H1 (cell line): Measurements from ENCODE around the gene COL4A4. TPM values are rescaled to one million over a fixed set of nuclear protein-coding genes. Genes with fewer than 3 reads are reported as not detected.

Source experiments
- CTCF ChIA-PET: fragments of 300-600 bp; sonication (Branson Sonifier 250); formaldehyde crosslinking; loops from one replicate; lab custom pipeline; 2021; ENCODE audit not compliant: partially characterized antibody; lab: Charles Lee
- POLR2A ChIA-PET: fragments of 300-600 bp; sonication (Branson Sonifier 250); formaldehyde crosslinking; loops from one replicate; lab custom pipeline; 2021; ENCODE audit warnings: inconsistent platforms; ENCODE audit not compliant: partially characterized antibody; lab: Charles Lee
- DNase-seq, 2 experiments: peaks; one replicate each; pipeline versions ENCODE4 v3.0.0 to v3.0.0-alpha.2; 2010 to 2022; ENCODE audit warnings: low spot score in 2 of 2, low read depth in 1 of 2, mixed read lengths in 1 of 2
- FAIRE-seq: peaks from 2 replicates; lab custom pipeline; 2011; peaks lifted over from hg19 to GRCh38; lab: Jason Lieb, UNC
- H2AFZ ChIP-seq: 2 replicates; pipeline ENCODE4 v1.8.1; 2012; ENCODE audit warnings: low read length, inconsistent platforms
- H2AK5ac ChIP-seq: 2 replicates; pipeline ENCODE4 v1.6.1; 2013; ENCODE audit warnings: low read depth, low read length
- H2BK120ac ChIP-seq: replicated peaks from 2 replicates; pipeline ENCODE3; 2013; ENCODE audit warnings: low read depth, low read length, inconsistent platforms
- H2BK12ac ChIP-seq: 2 replicates; pipeline ENCODE4 v1.6.1; 2013; ENCODE audit warnings: low read depth, low read length
- H2BK15ac ChIP-seq: 2 replicates; pipeline ENCODE4 v1.6.1; 2013; ENCODE audit warnings: low read length
- H2BK20ac ChIP-seq: 2 replicates; pipeline ENCODE4 v1.6.1; 2013; ENCODE audit warnings: low read length
- H2BK5ac ChIP-seq: 2 replicates; pipeline ENCODE4 v1.6.1; 2013; ENCODE audit warnings: low read depth, low read length
- H3K14ac ChIP-seq: 2 replicates; pipeline ENCODE4 v1.6.1; 2013; ENCODE audit warnings: inconsistent platforms; ENCODE audit not compliant: insufficient read length
- H3K18ac ChIP-seq: 2 replicates; pipeline ENCODE4 v1.6.1; 2013; ENCODE audit warnings: low read length; ENCODE audit errors: extremely low read depth
- H3K23ac ChIP-seq: 2 replicates; pipeline ENCODE4 v1.6.1; 2013; ENCODE audit warnings: inconsistent platforms; ENCODE audit not compliant: insufficient read length
- H3K23me2 ChIP-seq: 2 replicates; pipeline ENCODE4 v1.6.1; 2013; ENCODE audit warnings: low read depth, low read length
- H3K27ac ChIP-seq: 2 replicates; pipeline ENCODE4 v1.6.1; 2011; ENCODE audit warnings: low read depth, low read length, inconsistent platforms
- H3K27me3 ChIP-seq, 4 experiments: replicated peaks in 1 of 4; 1 replicate in 1 of 4; 2 replicates in 3 of 4; pipeline versions ENCODE4 v1.6.1 to v1.8.1; 2011 to 2013; ENCODE audit warnings: low read length in 3 of 4, mild to moderate bottlenecking in 3 of 4, inconsistent platforms in 2 of 4, mixed read lengths in 2 of 4, moderate library complexity in 1 of 4; ENCODE audit not compliant: control insufficient read depth in 3 of 4, insufficient read depth in 3 of 4; ENCODE audit errors: extremely low read depth in 1 of 4
- H3K36me3 ChIP-seq, 4 experiments: 2 replicates each; pipeline versions ENCODE4 v1.6.1 to v1.8.1; 2011 to 2013; ENCODE audit warnings: mild to moderate bottlenecking in 4 of 4, low read length in 3 of 4, moderate library complexity in 2 of 4, control low read depth in 1 of 4, inconsistent platforms in 1 of 4; ENCODE audit not compliant: insufficient read depth in 4 of 4, control insufficient read depth in 2 of 4
- H3K4ac ChIP-seq: replicated peaks from 2 replicates; pipeline ENCODE3; 2013; ENCODE audit warnings: low read length, low read depth, mixed read lengths, inconsistent platforms; ENCODE audit not compliant: insufficient read length
- H3K4me1 ChIP-seq, 4 experiments: replicated peaks in 1 of 4; 1 replicate in 1 of 4; 2 replicates in 3 of 4; pipeline versions ENCODE4 v1.6.1 to v1.8.1; 2011 to 2013; ENCODE audit warnings: low read length in 3 of 4, inconsistent platforms in 2 of 4, mixed read lengths in 1 of 4; ENCODE audit not compliant: insufficient read depth in 4 of 4, control insufficient read depth in 3 of 4
- H3K4me2 ChIP-seq, 2 experiments: 2 replicates each; pipeline versions ENCODE4 v1.6.1 to v1.8.1; 2011 to 2013; ENCODE audit warnings: low read depth in 2 of 2, low read length in 2 of 2, control low read depth in 1 of 2, inconsistent platforms in 1 of 2, mild to moderate bottlenecking in 1 of 2; ENCODE audit not compliant: insufficient read depth in 1 of 2
- H3K4me3 ChIP-seq, 4 experiments: fragments of 200-600, 300-600 bp in 1 of 4; sonication (generic), shearing (Covaris generic), sonication (Bioruptor Twin) in 1 of 4; 2 replicates each; pipeline versions ENCODE4 v1.5.1 to v1.8.1; 2011 to 2016; ENCODE audit warnings: low read length in 4 of 4, low read depth in 3 of 4, control low read depth in 2 of 4, inconsistent platforms in 2 of 4, mild to moderate bottlenecking in 2 of 4, mixed read lengths in 1 of 4, moderate library complexity in 1 of 4; ENCODE audit not compliant: insufficient read depth in 2 of 4; ENCODE audit errors: extremely low read depth in 1 of 4
- H3K56ac ChIP-seq: replicated peaks from 2 replicates; pipeline ENCODE3; 2013; ENCODE audit warnings: low read depth, mild to moderate bottlenecking, mixed read lengths, low read length, inconsistent platforms; ENCODE audit not compliant: insufficient read length
- H3K79me1 ChIP-seq: 2 replicates; pipeline ENCODE4 v1.6.1; 2013; ENCODE audit warnings: low read depth, low read length, control low read depth
- H3K79me2 ChIP-seq, 2 experiments: 2 replicates each; pipeline versions ENCODE4 v1.6.1 to v1.8.1; 2012 to 2013; ENCODE audit warnings: low read length in 2 of 2, mild to moderate bottlenecking in 2 of 2, inconsistent platforms in 1 of 2; ENCODE audit not compliant: insufficient read depth in 2 of 2, control insufficient read depth in 1 of 2
- H3K9ac ChIP-seq, 4 experiments: replicated peaks in 1 of 4; 1 replicate in 1 of 4; 2 replicates in 3 of 4; pipeline versions ENCODE4 v1.6.1 to v1.8.1; 2011 to 2013; ENCODE audit warnings: low read depth in 3 of 4, low read length in 3 of 4, control low read depth in 2 of 4, mild to moderate bottlenecking in 2 of 4, moderate library complexity in 2 of 4, inconsistent platforms in 1 of 4; ENCODE audit errors: extremely low read depth in 1 of 4
- H3K9me3 ChIP-seq, 2 experiments: 2 replicates each; pipeline versions ENCODE4 v1.6.1 to v1.8.1; 2012 to 2013; ENCODE audit warnings: mild to moderate bottlenecking in 2 of 2, moderate library complexity in 2 of 2, control low read depth in 1 of 2, inconsistent platforms in 1 of 2, low read depth in 1 of 2, low read length in 1 of 2, mixed read lengths in 1 of 2; ENCODE audit not compliant: insufficient read depth in 2 of 2
- H4K20me1 ChIP-seq, 2 experiments: replicated peaks in 1 of 2; 2 replicates each; pipeline versions ENCODE3 to v1.8.1; 2011 to 2013; ENCODE audit warnings: inconsistent platforms in 2 of 2, low read length in 2 of 2, mild to moderate bottlenecking in 1 of 2; ENCODE audit not compliant: insufficient read depth in 2 of 2, control insufficient read depth in 1 of 2
- H4K5ac ChIP-seq: 2 replicates; pipeline ENCODE4 v1.6.1; 2013; ENCODE audit warnings: low read length, low read depth, mixed read lengths, inconsistent platforms; ENCODE audit not compliant: insufficient read length
- H4K8ac ChIP-seq: 2 replicates; pipeline ENCODE4 v1.8.0; 2013; ENCODE audit warnings: mild to moderate bottlenecking, moderate library complexity, low read length, inconsistent platforms; ENCODE audit not compliant: insufficient read depth; ENCODE audit errors: extremely low read depth
- H4K91ac ChIP-seq: replicated peaks from 2 replicates; pipeline ENCODE3; 2013; ENCODE audit warnings: low read length, mixed read lengths, inconsistent platforms; ENCODE audit not compliant: insufficient read length
- BACH1 ChIP-seq: IDR thresholded peaks from 2 replicates; pipeline ENCODE4 v1.6.1; 2012; ENCODE audit warnings: low read length, improper control_type of control experiment
- CBX5 ChIP-seq: fragments of 300-800, 300-1000 bp; sonication (generic); IDR thresholded peaks from 2 replicates; pipeline ENCODE4 v1.7.1; 2016; ENCODE audit warnings: antibody characterized with exemption, low read length, low read depth
- CHD1 ChIP-seq: IDR thresholded peaks from 2 replicates; pipeline ENCODE4 v1.6.1; 2012; ENCODE audit warnings: low read depth, low read length, improper control_type of control experiment
- FOSL1 ChIP-seq: IDR thresholded peaks from 2 replicates; pipeline ENCODE4 v1.6.1; 2011; ENCODE audit warnings: mild to moderate bottlenecking, low read depth, low read length, moderate library complexity; ENCODE audit not compliant: insufficient read depth
- KDM4A ChIP-seq: IDR thresholded peaks from one replicate; pipeline ENCODE4 v1.7.1; 2012; ENCODE audit warnings: low read depth, mild to moderate bottlenecking, moderate library complexity, low read length, inconsistent platforms; ENCODE audit not compliant: severe bottlenecking
- MAFK ChIP-seq: IDR thresholded peaks from 2 replicates; pipeline ENCODE4 v1.6.1; 2012; ENCODE audit warnings: low read depth, mild to moderate bottlenecking, improper control_type of control experiment, low read length
- RAD21 ChIP-seq, 2 experiments: IDR thresholded peaks in 1 of 2; conservative IDR thresholded peaks in 1 of 2; 2 replicates each; pipeline ENCODE4 v1.6.1; 2011; ENCODE audit warnings: low read depth in 2 of 2, low read length in 2 of 2, improper control_type of control experiment in 1 of 2, inconsistent platforms in 1 of 2, mild to moderate bottlenecking in 1 of 2, moderate library complexity in 1 of 2
- SIN3A ChIP-seq, 2 experiments: IDR thresholded peaks in 1 of 2; conservative IDR thresholded peaks in 1 of 2; 2 replicates each; pipeline ENCODE4 v1.6.1; 2011 to 2012; ENCODE audit warnings: low read length in 2 of 2, improper control_type of control experiment in 1 of 2, low read depth in 1 of 2, mild to moderate bottlenecking in 1 of 2
- TAF7 ChIP-seq: optimal IDR thresholded peaks from 2 replicates; pipeline ENCODE3; 2011; ENCODE audit warnings: low read depth, mild to moderate bottlenecking, inconsistent platforms, low read length, moderate library complexity, borderline replicate concordance
- ZNF274 ChIP-seq: IDR thresholded peaks from 2 replicates; pipeline ENCODE4 v1.7.0; 2012; ENCODE audit warnings: low read length, borderline replicate concordance; ENCODE audit errors: extremely low read depth
- WGBS, 2 experiments: shearing (Covaris generic) in 1 of 2; methylation state at CpG; one replicate each; pipeline versions ENCODE4 v1.1.6 to v1.1.7; 2013 to 2015; ENCODE audit warnings: low lambda C conversion rate in 2 of 2, mixed read lengths in 2 of 2, inconsistent platforms in 1 of 2, low coverage in 1 of 2, missing lambda C conversion rate in 1 of 2; ENCODE audit not compliant: insufficient replicate concordance in 2 of 2, insufficient coverage in 1 of 2, insufficient read length in 1 of 2; ENCODE audit errors: extremely low coverage in 1 of 2, missing lambda C conversion rate in 1 of 2; 5-methylcytosine and 5-hydroxymethylcytosine counted together
- polyA plus RNA-seq, 7 experiments: library from polyadenylated mRNA; depleted of rRNA in 3 of 7; stranded (reverse) in 5 of 7; unstranded in 2 of 7; fragments of >200 nt in 5 of 7; fragments of 200-250 nt in 2 of 7; gene quantifications; 1 replicate in 5 of 7; 2 replicates in 1 of 7; 4 replicates in 1 of 7; pipeline versions ENCODE4 v1.2.1 to v1.2.3, GENCODE V29; 2011 to 2013; ENCODE audit warnings: missing spikeins in 2 of 7, mixed read lengths in 2 of 7
- total RNA-seq: library from RNA; stranded (reverse); fragmentation: NEBNext Ultra II Directional; extraction: Animal tissue kit (Norgen Biotek cat#: 25700); gene quantifications from 2 replicates; pipeline ENCODE4 v1.2.1, GENCODE V29; 2021
- TF ChIP-seq, protein P1 (sequence below): IDR thresholded peaks from 2 replicates; pipeline ENCODE4 v1.6.1; 2012; ENCODE audit warnings: inconsistent platforms
- TF ChIP-seq, protein P2 (sequence below): IDR thresholded peaks from 2 replicates; pipeline ENCODE4 v1.6.1; 2012; ENCODE audit warnings: low read length, inconsistent platforms

Gene COL4A4
- total and polyA plus RNA-seq, 2 of the 8 experiments (the other 6 are each of a cell fraction or from before 2014, with no cell fraction given), result 0.33 to 1.7 TPM

DNA sequence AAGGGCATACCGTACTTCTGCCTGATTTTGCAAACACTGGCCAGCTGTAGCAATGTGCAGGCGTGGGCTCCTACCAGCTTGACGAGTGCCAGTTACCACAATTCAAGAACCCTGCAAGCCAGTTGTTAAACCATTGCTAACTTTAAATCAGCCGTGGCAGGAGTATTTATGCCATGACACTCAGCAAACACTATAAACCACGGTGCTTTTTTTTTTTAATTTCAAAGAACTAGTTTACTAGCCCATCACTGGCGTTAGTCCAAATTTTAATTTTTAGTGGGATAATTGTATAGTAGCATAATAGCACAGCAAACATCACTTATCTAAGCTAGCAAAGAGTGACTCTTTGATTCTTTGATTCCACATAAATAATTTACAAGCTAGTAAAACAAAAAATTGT is 111.1 kb downstream of the COL4A4 start:
- CTCF ChIA-PET, result interaction anchor here (1.7 kb wide), 1 partner anchor 20 kb away, joined by 5 read pairs; no protein-coding TSS in a partner anchor
- TF ChIP-seq TAF7, result no peak
- no peak for TF ChIP-seq ZNF274
- TF ChIP-seq, protein P1, sequence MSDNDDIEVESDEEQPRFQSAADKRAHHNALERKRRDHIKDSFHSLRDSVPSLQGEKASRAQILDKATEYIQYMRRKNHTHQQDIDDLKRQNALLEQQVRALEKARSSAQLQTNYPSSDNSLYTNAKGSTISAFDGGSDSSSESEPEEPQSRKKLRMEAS, result no peak
- no peak for TF ChIP-seq MAFK
- TF ChIP-seq KDM4A, result no peak
- TF ChIP-seq, protein P2, sequence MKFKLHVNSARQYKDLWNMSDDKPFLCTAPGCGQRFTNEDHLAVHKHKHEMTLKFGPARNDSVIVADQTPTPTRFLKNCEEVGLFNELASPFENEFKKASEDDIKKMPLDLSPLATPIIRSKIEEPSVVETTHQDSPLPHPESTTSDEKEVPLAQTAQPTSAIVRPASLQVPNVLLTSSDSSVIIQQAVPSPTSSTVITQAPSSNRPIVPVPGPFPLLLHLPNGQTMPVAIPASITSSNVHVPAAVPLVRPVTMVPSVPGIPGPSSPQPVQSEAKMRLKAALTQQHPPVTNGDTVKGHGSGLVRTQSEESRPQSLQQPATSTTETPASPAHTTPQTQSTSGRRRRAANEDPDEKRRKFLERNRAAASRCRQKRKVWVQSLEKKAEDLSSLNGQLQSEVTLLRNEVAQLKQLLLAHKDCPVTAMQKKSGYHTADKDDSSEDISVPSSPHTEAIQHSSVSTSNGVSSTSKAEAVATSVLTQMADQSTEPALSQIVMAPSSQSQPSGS, result no peak
- no peak for TF ChIP-seq SIN3A (conservative IDR thresholded peaks at IDR 0.05 in 1 of 2, IDR thresholded peaks at IDR 0.05 in 1 of 2; ENCODE audit: low read depth in 1 of 2, low read length in 2 of 2)
- TF ChIP-seq CHD1, result no peak
- no peak for TF ChIP-seq CBX5
- TF ChIP-seq RAD21 (IDR thresholded peaks at IDR 0.05 in 1 of 2, conservative IDR thresholded peaks at IDR 0.05 in 1 of 2; ENCODE audit: low read depth in 2 of 2, low read length in 2 of 2), result no peak
- no peak for TF ChIP-seq FOSL1
- TF ChIP-seq BACH1, result no peak

More for the DNA sequence above, 111.1 kb downstream of the COL4A4 start:
- H3K36me3 ChIP-seq, result no peaks in the 10 kb centered on the region
- H4K8ac ChIP-seq, result no peak overlapping the region
- H4K91ac ChIP-seq, result no peak overlapping the region
- no peaks in the 10 kb centered on the region for H3K27me3 ChIP-seq
- H2BK20ac ChIP-seq, result no peak overlapping the region
- no peak for DNase-seq
- no peak overlapping the region for H2AK5ac ChIP-seq
- POLR2A ChIA-PET, result no interaction called here
- H2BK120ac ChIP-seq, result no peak overlapping the region
- no peak overlapping the region for H3K23ac ChIP-seq
- H3K79me2 ChIP-seq, result no peaks in the 10 kb centered on the region
- H3K79me1 ChIP-seq, result no peaks in the 10 kb centered on the region
- H3K4ac ChIP-seq, result no peak overlapping the region
- H3K9me3 ChIP-seq, result no peaks in the 10 kb centered on the region
- no peak overlapping the region for H2BK15ac ChIP-seq
- H2BK5ac ChIP-seq, result no peak overlapping the region
- FAIRE-seq, result no peak
- H3K14ac ChIP-seq, result no peak overlapping the region
- no peaks in the 10 kb centered on the region for H3K4me1 ChIP-seq
- H2AFZ ChIP-seq, result no peak overlapping the region
- no peaks in the 10 kb centered on the region for H4K20me1 ChIP-seq
- no peaks in the 10 kb centered on the region for H3K23me2 ChIP-seq
- H3K4me3 ChIP-seq, result no peak overlapping the region
- no peak overlapping the region for H3K4me2 ChIP-seq
- no peak overlapping the region for H3K18ac ChIP-seq
- no peak overlapping the region for H2BK12ac ChIP-seq
- no peak overlapping the region for H3K9ac ChIP-seq
- no peak overlapping the region for H4K5ac ChIP-seq
- no peak overlapping the region for H3K56ac ChIP-seq
- H3K27ac ChIP-seq, result no peak overlapping the region
- WGBS, 2 experiments, result 94% methylated on average over 6 of the region's 6 CpGs; no CpG with 5 or more reads in 1 of the 2 experiments
